Measurements from ENCODE around the gene RYR1.
A peak's percentile ranks its signal among the peaks of the same experiment; 100 is the strongest.
"Not testable (repeated sequence)": the region's sequence is repeated elsewhere in the genome, so short reads cannot be mapped to it uniquely, and the experiment has no call there.

Gene RYR1

GRCh38 chr19:38538793-38539528, 105.5 kb downstream of the RYR1 start:
- DNase-seq (ENCODE audit: low read depth) = no peak

DNA sequence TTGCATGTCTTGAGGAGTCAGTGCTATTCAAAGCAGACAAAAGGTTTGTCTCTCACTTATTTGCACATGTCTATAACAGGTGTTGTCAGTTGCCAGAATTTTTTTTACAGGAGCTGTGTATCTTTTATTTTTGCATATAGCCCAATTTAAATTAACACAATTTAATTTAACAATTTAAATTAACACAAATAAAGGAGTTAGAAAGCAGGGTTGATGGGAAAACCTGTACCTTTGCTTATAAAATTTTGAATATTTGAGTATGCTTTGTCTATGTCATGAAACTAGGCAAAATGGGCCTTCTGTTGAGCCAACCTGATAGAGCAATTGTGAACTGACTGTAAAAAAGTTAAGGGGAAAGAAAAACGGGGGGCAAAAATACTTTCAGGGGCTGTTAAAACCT, 106.3 kb downstream of the RYR1 start:
- no peak for DNase-seq (ENCODE audit: low read depth)

DNA sequence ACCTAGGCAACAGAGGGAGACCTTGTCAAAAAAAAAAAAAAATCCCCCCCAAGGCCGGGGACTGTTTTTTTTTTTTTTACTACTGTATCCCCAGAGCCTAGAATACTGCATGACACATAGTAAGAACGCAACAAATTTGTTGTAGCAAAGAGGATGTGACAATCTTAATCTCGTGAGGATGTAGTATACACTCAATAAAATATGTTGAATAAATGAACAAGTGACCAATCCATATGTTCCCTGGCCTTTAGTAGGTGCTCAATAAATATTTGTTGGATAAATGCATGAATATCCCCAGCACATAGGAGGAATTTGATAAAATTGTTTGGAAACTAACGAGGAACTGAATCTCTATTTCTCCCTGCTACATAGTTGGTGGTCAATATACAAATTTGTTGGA, 108.5 kb downstream of the RYR1 start:
- no peak for DNase-seq (ENCODE audit: low read depth)

GRCh38 chr19:38543286-38543806, 109.9 kb downstream of the RYR1 start:
- DNase-seq (ENCODE audit: low read depth) = no peak

- DNase-seq (ENCODE audit: low read depth) = peak; percentile 79
Observed at GRCh38 chr19:38543807-38544568, 110.5 kb downstream of the RYR1 start.

GRCh38 chr19:38544569-38545315, 111.3 kb downstream of the RYR1 start:
- no peak for DNase-seq (ENCODE audit: low read depth)

DNA sequence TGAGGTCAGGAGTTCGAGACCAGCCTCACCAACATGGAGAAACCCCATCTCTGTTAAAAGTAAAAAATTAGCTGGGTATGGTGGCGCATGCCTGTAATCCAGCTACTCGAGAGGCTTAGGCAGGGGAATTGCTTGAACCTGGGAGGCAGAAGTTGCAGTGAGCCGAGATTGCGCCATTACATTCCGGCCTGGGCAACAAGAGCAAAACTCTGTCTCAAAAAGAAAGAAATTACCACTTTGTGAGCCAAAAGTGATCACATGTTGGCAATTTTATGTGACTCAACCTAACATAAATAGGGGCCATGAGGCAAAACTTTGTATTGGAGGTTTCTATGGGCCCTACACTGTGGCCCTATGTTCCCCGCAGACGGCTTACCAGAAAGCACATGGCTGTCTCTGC, 112.1 kb downstream of the RYR1 start:
- DNase-seq (ENCODE audit: low read depth) = peak; percentile 4

- no peak for DNase-seq (ENCODE audit: low read depth)
Observed at GRCh38 chr19:38547421-38547820, 113.9 kb downstream of the RYR1 start.

- DNase-seq (ENCODE audit: low read depth) = no peak
Observed at GRCh38 chr19:38549061-38549460, 115.6 kb downstream of the RYR1 start.

DNA sequence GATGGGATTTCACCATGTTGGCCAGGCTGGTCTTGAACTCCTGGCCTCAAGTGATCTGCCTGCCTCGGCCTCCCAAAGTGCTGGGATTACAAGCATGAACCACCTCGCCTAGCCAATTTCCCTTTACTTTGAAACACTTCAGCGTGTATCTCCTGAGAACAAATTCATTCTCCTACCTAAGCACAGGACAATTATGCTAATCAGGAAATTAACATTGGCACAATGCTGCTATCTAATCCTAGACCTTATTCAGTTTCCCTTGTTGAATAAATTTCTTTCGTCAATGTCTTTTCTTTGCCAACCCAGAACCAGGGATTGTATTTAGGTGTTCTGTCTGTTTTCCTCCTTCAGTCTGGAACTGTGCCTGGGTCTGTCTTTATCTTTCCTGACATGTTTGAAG, 116.5 kb downstream of the RYR1 start:
- no peak for DNase-seq (ENCODE audit: low read depth)

DNA sequence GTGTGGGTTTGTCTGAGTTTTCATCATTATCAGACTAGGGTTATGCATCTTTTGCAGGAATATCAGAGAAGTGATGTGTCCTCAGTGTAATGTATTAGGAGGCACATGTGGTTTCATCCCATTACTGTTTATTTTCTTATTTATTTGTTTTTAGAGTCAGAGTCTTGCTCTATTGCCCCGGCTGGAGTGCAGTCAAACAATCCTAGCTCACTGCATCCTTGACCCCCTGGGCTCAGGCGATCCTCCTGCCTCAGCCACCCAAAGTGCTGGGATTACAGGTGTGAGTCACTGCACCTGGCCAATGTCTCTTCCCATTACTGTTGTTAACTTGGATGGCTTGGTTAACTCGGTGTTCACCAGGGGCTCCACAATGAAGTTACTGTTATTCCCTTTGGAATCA, 116.9 kb downstream of the RYR1 start:
- no peak for DNase-seq (ENCODE audit: low read depth)

DNA sequence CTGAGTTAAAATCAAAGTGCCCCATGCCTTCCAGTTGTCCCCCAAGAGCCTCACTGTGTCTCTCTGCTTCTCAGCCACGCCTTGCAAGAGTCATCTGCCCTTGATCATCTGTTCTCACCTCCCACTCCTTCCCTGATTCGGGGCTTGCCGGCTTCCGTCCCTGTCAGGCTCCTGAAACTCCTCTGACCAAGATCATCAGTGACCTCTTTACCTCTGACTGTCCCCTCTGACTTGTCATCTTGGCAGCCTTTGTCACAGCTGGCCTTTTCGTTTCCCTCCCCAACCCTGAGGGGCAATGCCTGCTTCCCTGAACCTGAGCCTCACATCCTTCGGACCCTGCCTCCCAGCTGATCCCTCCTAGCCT, 117.9 kb downstream of the RYR1 start:
- DNase-seq (ENCODE audit: low read depth) = no peak

GRCh38 chr19:38553239-38553638, 119.7 kb downstream of the RYR1 start:
- not testable (repeated sequence) for DNase-seq (ENCODE audit: low read depth)

DNA sequence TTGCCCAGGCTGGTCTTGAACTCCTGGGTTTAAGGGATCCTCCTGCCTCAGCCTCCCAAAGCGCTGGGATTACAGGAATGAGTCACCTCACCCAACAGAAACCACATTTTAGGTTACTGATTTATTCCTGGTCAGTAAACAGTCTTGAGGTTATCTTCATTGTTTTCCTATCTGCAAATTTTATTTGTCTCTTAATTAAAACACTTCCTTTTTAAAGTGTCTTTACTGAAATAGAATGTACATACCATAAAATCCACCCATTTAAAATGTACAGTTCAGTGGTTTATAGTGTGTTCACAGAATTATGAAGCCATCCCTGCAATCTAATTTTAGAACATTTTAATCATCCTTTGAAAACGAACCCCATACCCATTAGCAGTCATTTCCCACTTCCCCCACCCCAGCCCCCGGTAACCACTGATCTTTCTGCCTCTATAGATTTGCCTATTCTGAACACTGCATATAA, 121.2 kb downstream of the RYR1 start:
- no peak for DNase-seq (ENCODE audit: low read depth)

DNA sequence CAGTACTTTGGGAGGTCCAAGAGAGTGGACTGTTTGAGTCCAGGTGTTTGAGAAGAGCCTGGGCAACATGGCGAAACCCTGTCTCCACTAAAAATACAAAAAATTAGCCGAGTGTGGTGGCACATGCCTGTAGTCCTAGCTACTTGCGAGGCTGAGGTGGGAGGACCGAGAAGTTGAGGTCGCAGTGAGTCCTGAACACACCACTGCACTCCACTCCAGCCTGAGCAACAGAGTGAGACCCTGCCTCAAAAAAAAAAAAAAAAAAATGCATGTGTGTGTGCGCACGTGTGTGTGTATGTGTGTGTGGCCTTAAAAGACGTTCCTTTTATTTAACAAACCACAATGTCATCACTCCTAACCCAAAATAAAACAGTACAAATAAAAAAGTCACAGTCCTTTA, 121.7 kb downstream of the RYR1 start:
- DNase-seq (ENCODE audit: low read depth) = no peak

DNA sequence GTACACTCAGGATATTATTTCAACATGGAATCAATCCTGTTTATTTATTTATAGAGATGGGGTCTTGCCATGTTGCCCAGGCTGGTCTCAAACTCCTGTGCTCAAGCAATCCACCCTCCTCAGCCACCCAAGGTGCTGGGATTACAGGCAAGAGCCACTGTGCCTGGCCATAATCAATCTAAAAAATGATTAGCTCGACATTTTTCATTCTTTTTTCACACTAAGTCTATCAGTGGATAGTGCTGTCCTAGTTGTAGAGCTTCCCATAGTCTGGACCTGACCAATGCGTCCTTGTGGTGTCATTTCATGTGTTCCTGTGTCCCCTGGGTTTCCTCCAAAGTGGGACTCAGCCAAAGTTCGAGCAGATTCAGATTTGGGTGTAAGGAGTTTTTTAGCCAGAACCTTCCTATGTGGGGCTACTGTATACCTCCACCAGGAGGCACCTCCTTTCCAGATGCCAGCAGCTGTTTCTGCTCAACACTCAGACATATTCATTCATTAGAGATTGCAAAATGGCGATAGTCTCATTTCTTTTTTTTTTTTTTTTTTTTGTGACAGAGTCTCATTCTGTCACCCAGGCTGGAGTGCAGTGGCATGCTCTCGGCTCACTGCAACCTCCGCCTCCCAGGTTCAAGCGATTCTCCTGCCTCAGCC, 123.2 kb downstream of the RYR1 start:
- no peak for DNase-seq (ENCODE audit: low read depth)

DNA sequence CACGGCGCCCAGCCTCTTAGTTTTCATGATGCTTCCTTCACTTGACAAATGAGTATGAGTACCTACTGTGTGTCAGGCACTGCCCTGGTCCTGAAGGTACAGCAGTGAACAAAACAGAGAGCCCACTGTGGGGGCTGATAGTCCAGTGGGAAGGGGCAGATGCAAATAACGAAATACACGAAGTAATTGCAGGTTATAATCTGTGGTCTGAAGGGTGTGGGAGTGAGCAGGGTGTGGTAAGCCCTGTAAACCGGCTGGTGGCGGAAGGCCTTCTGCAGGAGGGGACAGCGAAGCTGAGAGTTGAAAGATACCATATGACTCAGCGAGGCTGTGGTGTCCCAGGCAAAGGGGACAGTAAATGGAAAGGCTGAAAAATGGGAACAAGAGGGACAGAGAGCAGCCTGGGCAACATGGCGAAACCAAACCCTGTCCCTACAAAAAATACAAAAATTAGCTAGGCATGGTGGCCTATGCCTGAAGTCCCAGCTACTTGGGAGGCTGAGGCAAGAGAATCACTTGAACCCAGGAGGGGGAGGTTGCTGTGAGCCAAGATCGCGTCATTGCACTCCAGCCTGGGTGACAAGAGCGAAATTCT, 123.8 kb downstream of the RYR1 start:
- no peak for DNase-seq (ENCODE audit: low read depth)

DNA sequence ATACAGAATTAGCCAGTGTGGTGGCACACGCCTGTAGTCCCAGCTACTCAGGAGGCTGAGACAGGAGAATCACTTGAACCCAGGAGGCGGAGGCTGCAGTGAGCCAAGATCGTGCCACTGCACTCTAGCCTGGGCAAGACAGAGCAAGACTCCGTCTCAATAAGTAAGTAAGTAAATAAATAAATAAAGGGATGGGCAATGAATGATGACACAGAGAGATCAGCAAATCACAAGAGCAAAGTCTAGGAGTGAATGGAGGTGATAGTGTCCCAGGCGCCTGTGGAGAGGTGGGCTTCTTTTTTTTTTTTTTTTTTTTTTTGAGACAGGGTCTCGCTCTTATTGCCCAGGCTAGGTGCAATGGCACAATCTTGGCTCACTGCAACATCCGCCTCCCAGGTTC, 125.4 kb downstream of the RYR1 start:
- DNase-seq (ENCODE audit: low read depth) = not testable (repeated sequence)

- no peak for DNase-seq (ENCODE audit: low read depth)
Observed at GRCh38 chr19:38559428-38560401, 126.2 kb downstream of the RYR1 start.

- DNase-seq (ENCODE audit: low read depth) = no peak
Observed at GRCh38 chr19:38561053-38561606, 127.6 kb downstream of the RYR1 start.
